K562 (cell line): ENCODE results near the gene RBPMS2. TPM values are rescaled to one million over a fixed set of nuclear protein-coding genes. Genes with fewer than 3 reads are reported as not detected.

Experiments used
- ATAC-seq: fragments of 200-7000 bp; cut with Tn5 transposase; 3 replicates; pipeline ENCODE4 v1.9.1; 2020; ENCODE audit warnings: moderate library complexity
- BruUV-seq: library from RNA; stranded (reverse); fragments of 400-500 nt; replicated peaks from 2 replicates; lab custom pipeline; 2021; lab: Mats Ljungman, UMichigan
- CTCF ChIA-PET: fragments of 300-600 bp; formaldehyde crosslinking; extraction: SDS; loops from one replicate; lab custom pipeline; 2021; ENCODE audit warnings: low intra/inter-chr PET ratio; lab: Yijun Ruan, JAX
- POLR2A ChIA-PET: fragments of 300-600, 350-650 bp; sonication (Branson Sonifier 250); formaldehyde crosslinking; extraction: SDS; loops from one replicate; lab custom pipeline; 2021; ENCODE audit warnings: antibody characterized with exemption, inconsistent platforms; lab: Yijun Ruan, JAX
- DNase-seq, 4 experiments: peaks; one replicate each; pipeline versions ENCODE4 v3.0.0 to v3.0.0-alpha.2; 2011 to 2018; ENCODE audit warnings: low spot score in 3 of 4, mixed read lengths in 3 of 4; ENCODE audit errors: extremely low read depth in 1 of 4
- FAIRE-seq: peaks from 2 replicates; lab custom pipeline; 2011; peaks lifted over from hg19 to GRCh38; lab: Jason Lieb, UNC
- H2AFZ ChIP-seq: 2 replicates; pipeline ENCODE4 v1.6.0; 2011; ENCODE audit warnings: low read depth, low read length, control low read depth, inconsistent platforms
- H3K27ac ChIP-seq: fragments of 200-600 bp; 3 replicates; pipeline ENCODE4 v1.8.0; 2011; ENCODE audit warnings: low read depth, mild to moderate bottlenecking, control low read depth, inconsistent platforms, low read length, moderate library complexity, mixed read lengths; ENCODE audit errors: extremely low read depth
- H3K27me3 ChIP-seq, 2 experiments: fragments of 300-600 bp in 1 of 2; 2 replicates in 1 of 2; 3 replicates in 1 of 2; pipeline versions ENCODE4 v1.6.0 to v1.8.0; 2011; ENCODE audit warnings: inconsistent platforms in 2 of 2, low read length in 2 of 2, mild to moderate bottlenecking in 1 of 2, mixed read lengths in 1 of 2, moderate library complexity in 1 of 2; ENCODE audit not compliant: control insufficient read depth in 2 of 2, insufficient read depth in 2 of 2
- H3K36me3 ChIP-seq: fragments of 300-600 bp; 3 replicates; pipeline ENCODE4 v1.8.0; 2011; ENCODE audit warnings: mild to moderate bottlenecking, low read length, inconsistent platforms; ENCODE audit not compliant: control insufficient read depth, insufficient read depth
- H3K4me1 ChIP-seq, 2 experiments: fragments of 200-600 bp in 1 of 2; replicated peaks in 1 of 2; 2 replicates in 1 of 2; 3 replicates in 1 of 2; pipeline versions ENCODE4 v1.5.1 to v1.8.0; 2011; ENCODE audit warnings: inconsistent platforms in 2 of 2, low read length in 2 of 2, mild to moderate bottlenecking in 1 of 2, mixed read lengths in 1 of 2, moderate library complexity in 1 of 2; ENCODE audit not compliant: control insufficient read depth in 2 of 2, insufficient read depth in 2 of 2
- H3K4me2 ChIP-seq: 2 replicates; pipeline ENCODE4 v1.6.1; 2011; ENCODE audit warnings: low read length, control low read depth, inconsistent platforms, mixed read lengths; ENCODE audit not compliant: insufficient read depth
- H3K4me3 ChIP-seq: fragments of 200-600 bp; sonication (generic), shearing (Covaris generic); 2 replicates; pipeline ENCODE4 v1.5.1; 2016; ENCODE audit warnings: control low read depth, inconsistent platforms
- H3K79me2 ChIP-seq: fragments of 200-600 bp; 3 replicates; pipeline ENCODE4 v1.8.0; 2011; ENCODE audit warnings: low read length, inconsistent platforms; ENCODE audit not compliant: control insufficient read depth, insufficient read depth
- H3K9ac ChIP-seq, 2 experiments: 2 replicates each; pipeline versions ENCODE4 v1.6.0 to v1.6.1; 2011; ENCODE audit warnings: low read depth in 2 of 2, low read length in 2 of 2, control low read depth in 1 of 2, inconsistent platforms in 1 of 2, mild to moderate bottlenecking in 1 of 2, mixed read lengths in 1 of 2; ENCODE audit not compliant: insufficient read depth in 1 of 2
- H3K9me1 ChIP-seq: one replicate; pipeline ENCODE4 v1.6.0; 2011; ENCODE audit warnings: inconsistent platforms, mild to moderate bottlenecking, low read length, moderate library complexity; ENCODE audit not compliant: control insufficient read depth, insufficient read depth
- H3K9me3 ChIP-seq: replicated peaks from 2 replicates; pipeline ENCODE4 v1.5.1; 2011; ENCODE audit warnings: low read depth, low read length, inconsistent platforms; ENCODE audit not compliant: control insufficient read depth, insufficient read depth
- H4K20me1 ChIP-seq: replicated peaks from 2 replicates; pipeline ENCODE4 v1.6.1; 2011; ENCODE audit warnings: low read length, inconsistent platforms, mixed read lengths; ENCODE audit not compliant: control insufficient read depth, insufficient read depth
- ARID2 ChIP-seq: fragments of 450-650 bp; IDR thresholded peaks from 2 replicates; pipeline ENCODE4 v1.6.1; 2017; ENCODE audit warnings: antibody characterized with exemption, mild to moderate bottlenecking
- ZBTB43 ChIP-seq: sonication (generic); formaldehyde crosslinking; IDR thresholded peaks from 2 replicates; pipeline ENCODE4 v1.8.0; 2023; ENCODE audit warnings: mild to moderate bottlenecking, missing genetic modification reagents
- ZNF133 ChIP-seq: fragments of 250-450 bp; sonication (Bioruptor Pico); IDR thresholded peaks from 2 replicates; pipeline ENCODE4 v1.4.0; 2020; ENCODE audit warnings: mild to moderate bottlenecking
- ZSCAN32 ChIP-seq: fragments of 450-650 bp; formaldehyde crosslinking; IDR thresholded peaks from 2 replicates; pipeline ENCODE4 v1.4.0; 2020; ENCODE audit warnings: mild to moderate bottlenecking, moderate library complexity
- WGBS: fragments of 100-300 bp; shearing (Covaris generic); methylation state at CpG from one replicate; pipeline ENCODE4 v1.1.6; 2016; ENCODE audit warnings: low coverage, mixed read lengths; ENCODE audit not compliant: insufficient coverage; ENCODE audit errors: missing lambda C conversion rate; 5-methylcytosine and 5-hydroxymethylcytosine counted together
- in situ Hi-C: fragments of 300-500 bp; cut with MboI; formaldehyde crosslinking; loops from 4 replicates; pipeline ENCODE4 v1.15.0; 2018; ENCODE audit warnings: inconsistent platforms, mixed read lengths
- intact Hi-C: fragments of 100-400 bp; cut with micrococcal nuclease; formaldehyde crosslinking; loops from 2 replicates; pipeline ENCODE4 v1.14.2; 2022
- polyA plus RNA-seq, 8 experiments: library from polyadenylated mRNA; depleted of rRNA in 4 of 8; stranded (reverse) in 5 of 8; unstranded in 3 of 8; fragments of >200 nt; fragmentation: Nextera tagmentation in 2 of 8; fragmentation: Illumina TruSeq in 1 of 8; extraction: Ambion mirVana in 2 of 8; extraction: Trizol in 1 of 8; gene quantifications; 2 replicates each; pipeline versions ENCODE4 v1.2.1 to v1.2.3, GENCODE V29; 2011 to 2014; ENCODE audit warnings: inconsistent platforms in 1 of 8, missing spikeins in 1 of 8
- total RNA-seq, 7 experiments: library from RNA; depleted of rRNA in 6 of 7; stranded (reverse); fragments of >200 nt in 6 of 7; fragmentation: Illumina TruSeq in 2 of 7; extraction: Trizol in 2 of 7; gene quantifications; 2 replicates each; pipeline versions ENCODE4 v1.2.1 to v1.2.3, GENCODE V29; 2011 to 2021; ENCODE audit warnings: low replicate concordance in 1 of 7

RBPMS2 gene
- total and polyA plus RNA-seq, 9 of the 15 experiments (the other 6 are each of a cell fraction or from before 2014, with no cell fraction given) = 0.11 to 2.6 (median 0.37) TPM; not detected in 1

- CTCF ChIA-PET = interaction anchor here (0.6 kb wide), 1 partner anchor 62 kb away, joined by 3 read pairs; no protein-coding TSS in a partner anchor
- ATAC-seq (no peak), DNase-seq (no peak), FAIRE-seq (no peak)
- Histone ChIP-seq H4K20me1 (no peaks in the 10 kb centered on the region; the same call in 1 of the 2 replicates), H3K27me3 (peaks cover 46 to 84% of the 10 kb centered on the region in 2 experiments), H3K4me3 (no peak overlapping the region), H3K27ac (no peak overlapping the region), H3K4me1 (peaks cover 0 to 14% of the 10 kb centered on the region in 2 experiments; a peak in 3 of 5 replicates), H2AFZ (no peak overlapping the region), H3K36me3 (no peaks in the 10 kb centered on the region), H3K9me1 (no peaks in the 10 kb centered on the region), H3K79me2 (no peaks in the 10 kb centered on the region), H3K9ac (0 out of 4 replicates have a peak overlapping the region, but pooled peaks of 1 of the 2 experiments have one; percentile 16), H3K4me2 (no peak overlapping the region), H3K9me3 (no peaks in the 10 kb centered on the region)
- intact Hi-C loops (no loop called here), in situ Hi-C loops (no loop called here)
- BruUV-seq = no TSS peak
- TF ChIP-seq ZBTB43 (CRISPR knock-in tag) (no peak), ARID2 (no peak), ZNF133 (CRISPR knock-in tag) (no peak), ZSCAN32 (CRISPR knock-in tag) (no peak)
- 10% methylated on average over 9 of the region's 9 CpGs for WGBS
- POLR2A ChIA-PET = interaction anchor here (0.5 to 1.0 kb wide), 4 partner anchors 7 to 657 kb away, joined by 3 to 5 read pairs (median 4); partner anchors contain the start of gene RNU5B-1
Measured at GRCh38 chr15:64747578-64747977, 27.8 kb downstream of the RBPMS2 start.
